WTC11 (cell line): ENCODE data around the gene ACOXL.

Experiments used
- ATF3 ChIP-seq: sonication (generic); formaldehyde crosslinking; conservative IDR thresholded peaks from 2 replicates; pipeline ENCODE4 v1.8.1; 2022; ENCODE audit warnings: mild to moderate bottlenecking, missing genetic modification reagents
- CTCF ChIP-seq: fragments of 200-600 bp; IDR thresholded peaks from 2 replicates; pipeline ENCODE4 v1.8.0; 2022; ENCODE audit warnings: antibody characterized with exemption
- JUN ChIP-seq: sonication (generic); formaldehyde crosslinking; IDR thresholded peaks from 2 replicates; pipeline ENCODE4 v1.8.0; 2023; ENCODE audit warnings: mild to moderate bottlenecking, missing genetic modification reagents
- MYBL2 ChIP-seq: sonication (generic); formaldehyde crosslinking; IDR thresholded peaks from 2 replicates; pipeline ENCODE4 v1.8.1; 2023; ENCODE audit warnings: mild to moderate bottlenecking, moderate library complexity, missing genetic modification reagents

DNA sequence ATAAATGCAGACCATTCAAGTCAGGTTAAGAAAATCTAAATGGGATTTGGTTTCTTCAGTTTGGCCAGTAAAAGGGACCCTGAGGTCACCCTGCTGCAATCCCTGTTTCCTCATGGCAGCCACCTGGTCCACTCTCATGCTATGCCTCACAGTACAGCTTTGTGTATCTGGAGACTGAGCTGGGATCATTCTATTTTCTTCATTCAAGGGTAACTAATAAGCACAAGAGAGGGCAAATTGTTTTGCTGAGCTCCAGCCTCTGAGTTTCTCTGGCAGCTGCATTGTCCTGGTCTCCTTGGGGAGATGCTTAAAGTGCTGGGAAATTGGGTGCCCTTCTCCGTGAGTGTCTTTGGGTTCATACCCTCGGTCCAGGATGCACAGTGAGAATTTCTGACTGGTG, 369.8 kb downstream of the ACOXL start:
- TF ChIP-seq JUN (CRISPR knock-in tag): no peak
- TF ChIP-seq MYBL2: no peak
- no peak for TF ChIP-seq CTCF
- TF ChIP-seq ATF3 (CRISPR knock-in tag): no peak
